HCT116 (cell line): ENCODE results near the gene ZP1. TPM values are rescaled to one million over a fixed set of nuclear protein-coding genes. Genes with fewer than 3 reads are reported as not detected.

Experiments used
- ATAC-seq: fragments of 200-7000 bp; cut with Tn5 transposase; 2 replicates; pipeline ENCODE4 v1.9.1; 2020; ENCODE audit warnings: mild to moderate bottlenecking, moderate library complexity
- BruUV-seq: library from RNA; stranded (reverse); fragments of 400-500 nt; replicated peaks from 2 replicates; lab custom pipeline; 2021; lab: Mats Ljungman, UMichigan
- CTCF ChIA-PET: fragments of 300-600 bp; sonication (Branson Sonifier 250); formaldehyde crosslinking; loops from one replicate; lab custom pipeline; 2021; ENCODE audit warnings: antibody characterized with exemption; lab: Charles Lee
- POLR2A ChIA-PET: fragments of 300-600, 350-600 bp; sonication (Branson Sonifier 250); formaldehyde crosslinking; loops from one replicate; lab custom pipeline; 2021; ENCODE audit warnings: antibody characterized with exemption; lab: Charles Lee
- RAD21 ChIA-PET, 2 experiments: fragments of 300-600 bp; sonication (Branson Sonifier 250); formaldehyde crosslinking; loops; one replicate each; lab custom pipeline; 2023; ENCODE audit warnings: low total read pairs in 2 of 2; ENCODE audit not compliant: uncharacterized antibody in 2 of 2, unreplicated experiment in 2 of 2, low non-redundant PET in 1 of 2; lab: Charles Lee
- DNase-seq: peaks from one replicate; pipeline ENCODE4 v3.0.0-alpha.2; 2010; ENCODE audit warnings: low read depth, low spot score
- H2AFZ ChIP-seq: fragments of 200-600 bp; shearing (Covaris generic), sonication (generic); 2 replicates; pipeline ENCODE4 v1.6.1; 2017; ENCODE audit warnings: low read depth, mixed run types, mixed read lengths, antibody characterized with exemption, low read length; ENCODE audit not compliant: poor library complexity, severe bottlenecking
- H3K27ac ChIP-seq: 2 replicates; pipeline ENCODE4 v1.5.1; 2012; ENCODE audit warnings: low read depth, low read length
- H3K27me3 ChIP-seq: fragments of 200-600 bp; sonication (generic); 2 replicates; pipeline ENCODE4 v1.6.1; 2016; ENCODE audit warnings: mixed run types, low read length, mixed read lengths; ENCODE audit not compliant: insufficient read depth
- H3K36me3 ChIP-seq, 2 experiments: fragments of 200-500 bp in 1 of 2; fragments of 200-600 bp in 1 of 2; sonication (Bioruptor generic) in 1 of 2; sonication (generic) in 1 of 2; 2 replicates each; pipeline versions ENCODE4 v1.5.1 to v1.6.1; 2014 to 2016; ENCODE audit warnings: low read length in 2 of 2, inconsistent platforms in 1 of 2, mixed read lengths in 1 of 2, mixed run types in 1 of 2; ENCODE audit not compliant: insufficient read depth in 2 of 2, control insufficient read depth in 1 of 2
- H3K4me1 ChIP-seq, 2 experiments: fragments of 200-600 bp in 1 of 2; sonication (generic) in 1 of 2; 2 replicates each; pipeline versions ENCODE4 v1.5.1 to v1.6.1; 2012 to 2017; ENCODE audit warnings: low read length in 2 of 2, inconsistent platforms in 1 of 2, mild to moderate bottlenecking in 1 of 2, mixed read lengths in 1 of 2, mixed run types in 1 of 2, moderate library complexity in 1 of 2; ENCODE audit not compliant: insufficient read depth in 2 of 2, control insufficient read depth in 1 of 2
- H3K4me2 ChIP-seq: fragments of 200-600 bp; sonication (generic); 2 replicates; pipeline ENCODE4 v1.6.1; 2017; ENCODE audit warnings: mixed run types, low read length, mixed read lengths
- H3K4me3 ChIP-seq, 2 experiments: fragments of 200-600 bp in 1 of 2; sonication (generic) in 1 of 2; replicated peaks in 1 of 2; 2 replicates each; pipeline ENCODE4 v1.5.1; 2011 to 2016; ENCODE audit warnings: low read length in 2 of 2, control low read depth in 1 of 2, low read depth in 1 of 2, mild to moderate bottlenecking in 1 of 2, mixed read lengths in 1 of 2, mixed run types in 1 of 2
- H3K79me2 ChIP-seq: fragments of 200-600 bp; sonication (generic); 2 replicates; pipeline ENCODE4 v1.6.1; 2017; ENCODE audit warnings: mild to moderate bottlenecking, mixed run types, low read length, moderate library complexity, mixed read lengths; ENCODE audit not compliant: insufficient read depth
- H3K9ac ChIP-seq: fragments of 200-600 bp; sonication (generic); 2 replicates; pipeline ENCODE4 v1.6.1; 2016; ENCODE audit warnings: low read length, mixed read lengths
- H3K9me2 ChIP-seq: fragments of 200-600 bp; sonication (generic), shearing (Covaris generic); 2 replicates; pipeline ENCODE4 v1.6.1; 2017; ENCODE audit warnings: mixed run types, mild to moderate bottlenecking, moderate library complexity; ENCODE audit not compliant: insufficient read depth
- H3K9me3 ChIP-seq, 2 experiments: fragments of 200-500 bp in 1 of 2; fragments of 200-600 bp in 1 of 2; sonication (Bioruptor generic) in 1 of 2; sonication (generic) in 1 of 2; 2 replicates each; pipeline ENCODE4 v1.6.1; 2014 to 2017; ENCODE audit warnings: low read length in 2 of 2, mixed read lengths in 2 of 2, inconsistent platforms in 1 of 2, low read depth in 1 of 2, mild to moderate bottlenecking in 1 of 2, mixed run types in 1 of 2, moderate library complexity in 1 of 2; ENCODE audit not compliant: control insufficient read depth in 1 of 2, insufficient read depth in 1 of 2
- H4K20me1 ChIP-seq: fragments of 200-600 bp; sonication (generic), shearing (Covaris generic); 2 replicates; pipeline ENCODE4 v1.6.1; 2017; ENCODE audit warnings: mixed run types, mild to moderate bottlenecking, moderate library complexity; ENCODE audit not compliant: insufficient read depth
- EGR1 ChIP-seq: IDR thresholded peaks from 2 replicates; pipeline ENCODE4 v1.6.1; 2012; ENCODE audit warnings: low read depth
- ELF1 ChIP-seq: IDR thresholded peaks from 2 replicates; pipeline ENCODE4 v1.6.1; 2012; ENCODE audit warnings: low read depth, borderline replicate concordance
- EZH2 ChIP-seq: fragments of 200-600 bp; sonication (generic); IDR thresholded peaks from 2 replicates; pipeline ENCODE4 v1.6.1; 2017; ENCODE audit warnings: antibody characterized with exemption, mixed run types
- EZH2phosphoT487 ChIP-seq: fragments of 200-600 bp; IDR thresholded peaks from 2 replicates; pipeline ENCODE4 v1.6.1; 2018; ENCODE audit warnings: antibody characterized with exemption, borderline replicate concordance
- FOSL1 ChIP-seq: IDR thresholded peaks from 2 replicates; pipeline ENCODE4 v1.6.1; 2012; ENCODE audit warnings: low read depth
- JUND ChIP-seq: IDR thresholded peaks from 2 replicates; pipeline ENCODE4 v1.6.1; 2012
- POLR2A ChIP-seq: IDR thresholded peaks from 2 replicates; pipeline ENCODE4 v1.7.0; 2011; ENCODE audit warnings: borderline replicate concordance; ENCODE audit not compliant: insufficient read depth, insufficient read length; ENCODE audit errors: extremely low read depth
- RAD21 ChIP-seq: IDR thresholded peaks from 2 replicates; pipeline ENCODE4 v1.6.1; 2012; ENCODE audit warnings: low read depth, mild to moderate bottlenecking
- SIN3A ChIP-seq: IDR thresholded peaks from 2 replicates; pipeline ENCODE4 v1.6.1; 2012; ENCODE audit warnings: low read depth
- TCF7L2 ChIP-seq: IDR thresholded peaks from 2 replicates; pipeline ENCODE4 v1.7.0; 2011; ENCODE audit warnings: borderline replicate concordance, inconsistent platforms; ENCODE audit not compliant: insufficient read depth, insufficient read length; ENCODE audit errors: extremely low read depth
- ZFX ChIP-seq: fragments of 450-650 bp; IDR thresholded peaks from 2 replicates; pipeline ENCODE4 v1.6.1; 2017
- intact Hi-C: fragments of 100-400 bp; cut with micrococcal nuclease; formaldehyde crosslinking; loops from 2 replicates; pipeline ENCODE4 v1.10.0; 2022
- total RNA-seq: library from RNA; stranded (reverse); gene quantifications from one replicate; pipeline ENCODE4 v1.2.1, GENCODE V29; 2021; ENCODE audit not compliant: unreplicated experiment
- TF ChIP-seq, protein P1 (sequence below): IDR thresholded peaks from 2 replicates; pipeline ENCODE4 v1.6.1; 2012

The ZP1 gene
- total RNA-seq, 1 experiment from 2014 or later: not detected

DNA sequence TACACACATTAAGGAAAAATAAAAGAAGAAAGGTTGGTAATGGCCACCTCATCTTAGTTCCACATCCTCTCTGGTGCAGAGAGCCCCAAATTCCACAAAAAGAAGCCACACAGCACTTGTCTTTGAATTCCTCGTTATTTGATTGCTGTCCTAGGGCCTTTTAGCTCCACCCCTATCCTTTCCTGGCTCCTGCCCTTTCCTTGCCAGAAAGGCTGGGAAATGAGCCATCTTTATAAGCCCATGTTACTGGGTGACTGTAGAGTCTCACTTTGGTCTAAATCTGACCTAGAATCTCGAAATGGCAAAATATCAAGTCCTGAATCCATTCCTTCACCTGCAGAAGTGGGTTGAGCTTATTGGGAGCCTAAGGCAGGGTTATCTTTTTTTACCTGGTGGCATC is 52.6 kb downstream of the ZP1 start:
- H3K4me1 ChIP-seq: peaks cover 30 to 58% of the 10 kb centered on the region in 2 experiments
- H3K9ac ChIP-seq: no peak overlapping the region
- no peak overlapping the region for H3K27ac ChIP-seq
- H4K20me1 ChIP-seq: no peaks in the 10 kb centered on the region; the same call in 1 of the 2 replicates
- ATAC-seq (no peak), DNase-seq (no peak)
- H3K9me3 ChIP-seq: no peaks in the 10 kb centered on the region
- H3K4me2 ChIP-seq: no peak overlapping the region
- H3K27me3 ChIP-seq: no peaks in the 10 kb centered on the region
- intact Hi-C loops: loop anchor here (10.0 kb wide), 1 partner anchor 265 kb away; no protein-coding TSS in a partner anchor
- POLR2A ChIA-PET: no interaction called here
- TF ChIP-seq EZH2 (no peak), FOSL1 (no peak), JUND (no peak), RAD21 (no peak)
- TF ChIP-seq, all 23 proteins: peak for 0
- ChIA-PET RAD21 (no interaction called here), CTCF (no interaction called here)
- no peak overlapping the region for H2AFZ ChIP-seq
- peaks cover 50% of the 10 kb centered on the region for H3K79me2 ChIP-seq
- H3K4me3 ChIP-seq: no peak overlapping the region
- H3K9me2 ChIP-seq: no peaks in the 10 kb centered on the region
- no TSS peak for BruUV-seq
- peaks cover 9 to 23% of the 10 kb centered on the region in 2 experiments; a peak in 2 of 4 replicates for H3K36me3 ChIP-seq

DNA sequence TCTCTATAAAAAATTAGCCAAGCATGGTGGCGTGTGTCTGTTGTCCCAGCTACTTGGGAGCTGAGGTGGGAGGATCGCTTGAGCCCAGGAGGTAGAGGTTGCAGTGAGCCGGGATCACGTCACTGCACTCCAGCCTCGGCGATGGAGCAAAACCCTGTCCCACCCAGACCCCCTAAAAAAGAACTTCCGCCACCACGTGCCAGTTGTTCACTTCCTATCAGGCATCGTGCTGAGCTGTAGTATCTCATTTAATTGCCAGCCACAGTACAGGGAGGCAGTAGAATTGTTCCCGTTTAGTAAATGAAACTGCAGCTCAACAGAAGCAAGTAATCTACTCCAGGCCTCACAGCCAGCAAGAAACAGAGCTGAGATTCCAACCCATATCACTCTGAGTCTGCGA is 53.9 kb downstream of the ZP1 start:
- Histone ChIP-seq H3K27ac (no peak overlapping the region), H4K20me1 (no peaks in the 10 kb centered on the region; the same call in 1 of the 2 replicates), H3K4me1 (peaks cover 31 to 59% of the 10 kb centered on the region in 2 experiments), H3K36me3 (peaks cover 9 to 23% of the 10 kb centered on the region in 2 experiments; a peak in 2 of 4 replicates), H3K9me3 (no peaks in the 10 kb centered on the region), H3K9me2 (no peaks in the 10 kb centered on the region), H3K9ac (no peak overlapping the region), H3K4me2 (no peak overlapping the region), H2AFZ (no peak overlapping the region), H3K27me3 (no peaks in the 10 kb centered on the region), H3K4me3 (no peak overlapping the region), H3K79me2 (peaks cover 37% of the 10 kb centered on the region)
- DNase-seq: no peak
- no TSS peak for BruUV-seq
- ChIA-PET POLR2A (no interaction called here), CTCF (interaction anchor here (1.2 kb wide), 1 partner anchor 22 kb away, joined by 3 read pairs; no protein-coding TSS in a partner anchor), RAD21 (no interaction called here)
- TF ChIP-seq ELF1: no peak
- no peak for TF ChIP-seq TCF7L2
- no peak for TF ChIP-seq POLR2A
- TF ChIP-seq EZH2phosphoT487: no peak
- TF ChIP-seq SIN3A: no peak
- no peak for TF ChIP-seq EGR1
- TF ChIP-seq, protein P1, sequence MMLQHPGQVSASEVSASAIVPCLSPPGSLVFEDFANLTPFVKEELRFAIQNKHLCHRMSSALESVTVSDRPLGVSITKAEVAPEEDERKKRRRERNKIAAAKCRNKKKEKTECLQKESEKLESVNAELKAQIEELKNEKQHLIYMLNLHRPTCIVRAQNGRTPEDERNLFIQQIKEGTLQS: no peak
- TF ChIP-seq ZFX: no peak
- TF ChIP-seq JUND: no peak
- intact Hi-C loops: no loop called here
- no peak for ATAC-seq
